K562 (cell line): ENCODE results near the gene BCAR3. TPM values are rescaled to one million over a fixed set of nuclear protein-coding genes. Genes with fewer than 3 reads are reported as not detected.

Source experiments
- ARID2 ChIP-seq: fragments of 450-650 bp; IDR thresholded peaks from 2 replicates; pipeline ENCODE4 v1.6.1; 2017; ENCODE audit warnings: antibody characterized with exemption, mild to moderate bottlenecking
- BDP1 ChIP-seq: IDR thresholded peaks from 3 replicates; pipeline ENCODE4 v1.6.1; 2011; ENCODE audit not compliant: insufficient read length, insufficient read depth
- C11orf30 ChIP-seq: fragments of 450-650 bp; IDR thresholded peaks from 2 replicates; pipeline ENCODE4 v1.6.1; 2016; ENCODE audit warnings: low read depth, mild to moderate bottlenecking
- CEBPB ChIP-seq: fragments of 450-650 bp; IDR thresholded peaks from 2 replicates; pipeline ENCODE4 v1.6.1; 2016; ENCODE audit warnings: missing genetic modification characterization, missing compliant biosample characterization
- CHCHD3 ChIP-seq: fragments of 250-450 bp; sonication (Bioruptor Pico); IDR thresholded peaks from 2 replicates; pipeline ENCODE4 v2.1.2; 2022; ENCODE audit warnings: mild to moderate bottlenecking
- E2F3 ChIP-seq: fragments of 250-450 bp; sonication (Bioruptor Pico); IDR thresholded peaks from 2 replicates; pipeline ENCODE4 v1.4.0; 2020; ENCODE audit warnings: mild to moderate bottlenecking
- FUS ChIP-seq: fragments of 200-400 bp; formaldehyde crosslinking; optimal IDR thresholded peaks from 2 replicates; pipeline ENCODE3; 2017; ENCODE audit warnings: low read depth, low read length
- GMEB1 ChIP-seq: fragments of 250-450 bp; sonication (Bioruptor Pico); IDR thresholded peaks from 2 replicates; pipeline ENCODE4 v1.4.0; 2020; ENCODE audit warnings: mild to moderate bottlenecking
- ILK ChIP-seq: fragments of 450-650 bp; IDR thresholded peaks from 2 replicates; pipeline ENCODE4 v1.6.1; 2016; ENCODE audit warnings: missing genetic modification characterization, low read depth, mild to moderate bottlenecking, missing compliant biosample characterization, moderate library complexity, borderline replicate concordance
- MEIS2 ChIP-seq: fragments of 450-650 bp; IDR thresholded peaks from 2 replicates; pipeline ENCODE4 v1.6.1; 2014; ENCODE audit warnings: mild to moderate bottlenecking; ENCODE audit not compliant: partially characterized antibody
- MXI1 ChIP-seq: IDR thresholded peaks from 2 replicates; pipeline ENCODE4 v1.6.1; 2011; ENCODE audit warnings: low read depth, mild to moderate bottlenecking, improper control_type of control experiment, low read length
- NUFIP1 ChIP-seq: fragments of 450-650 bp; IDR thresholded peaks from 2 replicates; pipeline ENCODE4 v1.6.1; 2018; ENCODE audit not compliant: partially characterized antibody
- PTRF ChIP-seq: fragments of 450-650 bp; IDR thresholded peaks from 2 replicates; pipeline ENCODE4 v1.6.1; 2016; ENCODE audit warnings: mild to moderate bottlenecking, missing genetic modification characterization, missing compliant biosample characterization
- RAD51 ChIP-seq: fragments of 450-650 bp; IDR thresholded peaks from 2 replicates; pipeline ENCODE4 v1.7.1; 2016; ENCODE audit warnings: low read depth, mild to moderate bottlenecking, borderline replicate concordance
- SFPQ ChIP-seq: fragments of 200-400 bp; formaldehyde crosslinking; IDR thresholded peaks from 2 replicates; pipeline ENCODE4 v1.6.1; 2017; ENCODE audit warnings: mild to moderate bottlenecking, low read depth, low read length, moderate library complexity
- ZNF146 ChIP-seq: IDR thresholded peaks from one replicate; pipeline ENCODE4 v1.6.1; 2018; ENCODE audit warnings: missing compliant biosample characterization; ENCODE audit not compliant: unreplicated experiment
- ZNF174 ChIP-seq: fragments of 250-450 bp; sonication (Bioruptor Pico); IDR thresholded peaks from 2 replicates; pipeline ENCODE4 v1.4.0; 2020; ENCODE audit warnings: mild to moderate bottlenecking
- ZNF445 ChIP-seq: fragments of 250-450 bp; sonication (Bioruptor Pico); IDR thresholded peaks from 2 replicates; pipeline ENCODE4 v1.4.0; 2020; ENCODE audit warnings: low read depth, mild to moderate bottlenecking, moderate library complexity
- polyA plus RNA-seq, 8 experiments: library from polyadenylated mRNA; depleted of rRNA in 4 of 8; stranded (reverse) in 5 of 8; unstranded in 3 of 8; fragments of >200 nt; fragmentation: Nextera tagmentation in 2 of 8; fragmentation: Illumina TruSeq in 1 of 8; extraction: Ambion mirVana in 2 of 8; extraction: Trizol in 1 of 8; gene quantifications; 2 replicates each; pipeline versions ENCODE4 v1.2.1 to v1.2.3, GENCODE V29; 2011 to 2014; ENCODE audit warnings: inconsistent platforms in 1 of 8, missing spikeins in 1 of 8
- total RNA-seq, 7 experiments: library from RNA; depleted of rRNA in 6 of 7; stranded (reverse); fragments of >200 nt in 6 of 7; fragmentation: Illumina TruSeq in 2 of 7; extraction: Trizol in 2 of 7; gene quantifications; 2 replicates each; pipeline versions ENCODE4 v1.2.1 to v1.2.3, GENCODE V29; 2011 to 2021; ENCODE audit warnings: low replicate concordance in 1 of 7
- TF ChIP-seq, protein P1 (sequence below): fragments of 450-650 bp; conservative IDR thresholded peaks from 2 replicates; pipeline ENCODE4 v1.6.1; 2016; ENCODE audit warnings: missing genetic modification characterization, low read depth, mild to moderate bottlenecking, missing compliant biosample characterization, moderate library complexity

The BCAR3 gene
- total and polyA plus RNA-seq, 9 of the 15 experiments (the other 6 are each of a cell fraction or from before 2014, with no cell fraction given), result 1.8 to 6.3 (median 3.8) TPM

- TF ChIP-seq SFPQ (no peak), FUS (no peak), ILK (tag) (no peak), CEBPB (peak; percentile 79), BDP1 (no peak), PTRF (tag) (no peak), NUFIP1 (no peak), ZNF146 (CRISPR knock-in tag) (no peak), MXI1 (peak; percentile 87), CHCHD3 (CRISPR knock-in tag) (no peak), RAD51 (peak; percentile 74), ARID2 (no peak), GMEB1 (CRISPR knock-in tag) (no peak), ZNF445 (CRISPR knock-in tag) (no peak), E2F3 (CRISPR knock-in tag) (no peak), ZNF174 (CRISPR knock-in tag) (no peak), C11orf30 (0 out of 2 replicates have a peak, but pooled peaks have one; percentile 12), MEIS2 (peak; percentile 71)
- TF ChIP-seq, protein P1, sequence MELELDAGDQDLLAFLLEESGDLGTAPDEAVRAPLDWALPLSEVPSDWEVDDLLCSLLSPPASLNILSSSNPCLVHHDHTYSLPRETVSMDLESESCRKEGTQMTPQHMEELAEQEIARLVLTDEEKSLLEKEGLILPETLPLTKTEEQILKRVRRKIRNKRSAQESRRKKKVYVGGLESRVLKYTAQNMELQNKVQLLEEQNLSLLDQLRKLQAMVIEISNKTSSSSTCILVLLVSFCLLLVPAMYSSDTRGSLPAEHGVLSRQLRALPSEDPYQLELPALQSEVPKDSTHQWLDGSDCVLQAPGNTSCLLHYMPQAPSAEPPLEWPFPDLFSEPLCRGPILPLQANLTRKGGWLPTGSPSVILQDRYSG (tag), result peak; percentile 73; the same call in 1 of the 2 replicates
These were observed 114.2 kb downstream of the BCAR3 start (continued) for GRCh38 chr1:93567255-93567918.
